Muscle of back (tissue), 11 donors: ENCODE data around the gene CFAP46. TPM values are rescaled to one million over a fixed set of nuclear protein-coding genes. Genes with fewer than 3 reads are reported as not detected.
"Not testable (repeated sequence)": the region's sequence is repeated elsewhere in the genome, so short reads cannot be mapped to it uniquely, and the experiment has no call there.

ENCODE experiments used
- DNase-seq, 3 donors: peaks; one replicate each; pipeline versions ENCODE4 v3.0.0 to v3.0.0-alpha.2; 2013
- polyA plus RNA-seq, 10 donors: library from polyadenylated mRNA; unstranded; fragments of 120-200 nt; gene quantifications; one replicate each; pipeline ENCODE4 v1.2.1, GENCODE V29; 2013; ENCODE audit not compliant: insufficient read length in 10 of 10

CFAP46 gene
- polyA plus RNA-seq, 10 donors, result 0.21 to 0.53 (median 0.44) TPM

GRCh38 chr10:132964231-132964630, 21.9 kb upstream of the CFAP46 start:
- no peak for DNase-seq

GRCh38 chr10:132963430-132963960, 21.1 kb upstream of the CFAP46 start:
- DNase-seq, result no peak

- no peak for DNase-seq
Observed at GRCh38 chr10:132962623-132963429, 20.5 kb upstream of the CFAP46 start.

GRCh38 chr10:132961787-132962622, 19.6 kb upstream of the CFAP46 start:
- DNase-seq, result peak; percentile 66 to 88 (median 78)

GRCh38 chr10:132961420-132961786, 19.0 kb upstream of the CFAP46 start:
- no peak for DNase-seq

GRCh38 chr10:132960631-132961419, 18.5 kb upstream of the CFAP46 start:
- DNase-seq, result no peak

GRCh38 chr10:132960071-132960472, 17.7 kb upstream of the CFAP46 start:
- no peak for DNase-seq

GRCh38 chr10:132959559-132959961, 17.2 kb upstream of the CFAP46 start:
- no peak for DNase-seq

- DNase-seq, result no peak
Observed at GRCh38 chr10:132958883-132959558, 16.7 kb upstream of the CFAP46 start.

- DNase-seq, result no peak
Observed at GRCh38 chr10:132957981-132958882, 15.9 kb upstream of the CFAP46 start.

GRCh38 chr10:132957131-132957530, 14.8 kb upstream of the CFAP46 start:
- no peak for DNase-seq

GRCh38 chr10:132956259-132956658, 13.9 kb upstream of the CFAP46 start:
- DNase-seq, result not testable (repeated sequence)

GRCh38 chr10:132955479-132955878, 13.1 kb upstream of the CFAP46 start:
- DNase-seq, result no peak

GRCh38 chr10:132953428-132953827, 11.1 kb upstream of the CFAP46 start:
- DNase-seq, result no peak

GRCh38 chr10:132951926-132952325, 9.6 kb upstream of the CFAP46 start:
- DNase-seq, result no peak

GRCh38 chr10:132948351-132948750, 6.0 kb upstream of the CFAP46 start:
- no peak for DNase-seq

GRCh38 chr10:132947843-132948242, 5.5 kb upstream of the CFAP46 start:
- DNase-seq, result no peak

- no peak for DNase-seq
Observed at GRCh38 chr10:132946806-132947546, 4.6 kb upstream of the CFAP46 start.

- no peak for DNase-seq
Observed at GRCh38 chr10:132946311-132946710, 3.9 kb upstream of the CFAP46 start.

GRCh38 chr10:132945894-132946255, 3.5 kb upstream of the CFAP46 start:
- no peak for DNase-seq
